DMS 273 (cell line): ENCODE results near the gene P2RY2.

Source experiments
- DNase-seq: peaks from one replicate; lab custom pipeline; 2025; ENCODE audit not compliant: unreplicated experiment; lab: John Stamatoyannopoulos, UW

P2RY2 gene

DNA sequence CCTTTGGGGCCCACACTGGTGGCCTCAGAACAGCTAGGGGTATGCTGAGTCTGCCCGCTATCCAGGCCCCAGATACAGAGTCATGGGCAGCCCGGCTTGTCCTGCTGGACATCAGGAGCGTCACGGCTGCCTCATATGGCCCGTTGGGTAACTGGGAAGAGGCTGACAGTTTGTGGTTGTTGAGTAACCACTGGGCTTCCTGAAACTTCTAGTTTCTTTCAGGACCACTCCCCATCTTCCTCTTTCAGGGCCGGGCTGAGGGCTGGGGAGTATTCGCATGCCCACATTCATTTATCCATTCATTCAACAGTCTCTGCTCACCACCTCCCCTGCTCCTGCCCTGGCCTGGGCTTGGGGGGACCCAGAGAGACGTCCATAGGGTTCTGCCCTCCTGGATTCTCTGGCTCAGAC, 13.4 kb upstream of the P2RY2 start:
- no peak for DNase-seq

DNA sequence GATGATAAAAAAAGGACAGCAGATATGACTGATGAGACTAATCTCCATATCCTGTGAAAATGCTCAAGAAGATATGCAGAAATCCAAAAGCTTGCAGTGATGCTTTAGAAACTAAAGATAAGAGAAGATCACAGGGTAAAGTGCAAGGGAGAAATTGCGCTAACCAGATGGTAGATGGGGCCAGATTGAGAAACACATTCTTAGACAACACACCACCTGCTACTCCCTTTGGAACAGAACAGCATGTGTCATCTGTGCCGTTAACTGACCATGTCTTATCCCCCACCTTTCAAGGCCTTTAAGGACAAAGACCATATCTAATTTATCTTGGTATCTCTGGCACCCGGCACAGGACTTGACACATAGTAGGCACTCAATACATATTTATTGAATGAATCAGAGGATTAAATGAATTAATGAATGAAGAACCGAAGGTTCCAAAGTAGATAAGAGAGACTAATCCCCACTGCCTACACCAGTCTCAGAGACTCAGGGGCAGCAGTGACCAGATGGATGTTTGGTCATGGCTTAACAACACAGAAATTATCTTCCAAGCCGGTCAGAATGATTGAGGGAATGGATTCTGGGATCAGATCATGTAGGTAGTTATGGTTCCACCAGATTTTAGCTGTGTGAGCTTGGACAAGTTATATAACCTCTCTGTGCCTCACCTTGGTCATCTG, 12.3 kb upstream of the P2RY2 start:
- DNase-seq: peak; percentile 84

DNA sequence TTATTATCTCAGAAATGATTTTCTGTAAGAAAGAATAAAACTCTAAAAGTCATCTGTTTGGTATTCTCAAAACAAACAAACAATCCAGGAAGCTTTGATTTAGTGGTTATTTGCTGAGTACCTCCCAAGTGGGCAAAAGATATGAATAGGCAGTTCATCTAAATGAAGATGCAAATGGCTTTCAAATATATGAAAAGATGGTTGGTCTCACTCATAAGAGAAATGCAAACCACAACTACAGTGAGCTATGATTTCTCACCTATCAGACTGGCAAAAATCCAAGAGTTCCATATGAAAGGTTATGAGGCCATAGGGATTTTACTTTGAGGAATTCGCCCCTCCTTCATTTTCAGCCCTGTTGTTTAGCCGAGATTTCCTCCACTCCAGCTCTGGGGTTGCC, 11.3 kb upstream of the P2RY2 start:
- peak; percentile 28 for DNase-seq

DNA sequence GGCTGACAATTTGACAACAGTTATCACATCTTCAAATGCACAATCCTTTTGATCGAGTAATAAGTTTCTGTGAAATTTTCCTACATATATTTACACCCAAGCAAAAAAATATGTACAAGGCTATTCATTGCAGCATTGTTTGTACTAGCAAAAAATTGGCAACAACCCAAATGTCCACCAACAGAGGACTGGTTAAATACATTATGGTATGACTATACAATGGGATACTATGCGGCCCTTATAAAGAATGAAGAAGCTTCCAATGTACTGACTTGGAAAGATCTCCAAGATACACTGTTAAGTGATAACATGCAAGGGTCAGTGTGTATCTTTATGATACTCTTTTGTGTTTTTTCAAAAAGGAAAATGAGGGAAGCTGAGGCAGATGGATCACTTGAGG, 8.2 kb upstream of the P2RY2 start:
- no peak for DNase-seq

DNA sequence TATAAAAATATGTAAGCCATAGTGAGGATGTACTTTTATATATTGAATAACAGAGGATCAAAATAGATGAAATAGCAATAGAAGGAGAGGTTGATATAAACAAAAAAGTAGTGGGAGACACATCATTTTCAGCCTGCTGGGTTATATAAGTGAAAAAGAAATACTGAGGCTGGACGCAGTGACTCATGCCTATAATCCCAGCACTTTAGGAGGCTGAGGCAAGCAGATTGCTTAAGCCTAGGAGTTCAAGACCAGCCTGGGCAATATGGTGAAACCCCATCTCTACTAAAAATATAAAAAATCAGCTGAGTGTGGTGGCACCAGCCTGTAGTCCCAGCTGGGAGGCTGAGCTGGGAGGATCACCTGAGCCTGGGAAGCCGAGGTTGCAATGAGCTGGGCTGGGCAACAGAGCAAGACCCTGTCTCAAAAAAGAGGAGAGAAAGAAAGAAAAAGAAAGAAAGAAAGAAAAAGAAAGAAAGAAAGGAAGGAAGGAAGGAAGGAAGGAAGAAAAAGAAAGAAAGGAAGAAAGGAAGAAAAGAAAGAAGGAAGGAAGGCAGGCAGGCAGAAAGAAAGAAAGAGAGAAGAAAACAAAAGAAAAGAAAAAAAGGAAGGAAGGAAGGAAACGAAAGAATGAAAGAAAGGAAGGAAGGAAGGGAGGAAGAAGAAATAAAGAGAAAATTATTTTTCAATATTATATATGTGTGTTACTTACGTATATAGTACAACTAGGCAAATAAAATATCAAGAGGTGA, 7.0 kb upstream of the P2RY2 start:
- DNase-seq: no peak

DNA sequence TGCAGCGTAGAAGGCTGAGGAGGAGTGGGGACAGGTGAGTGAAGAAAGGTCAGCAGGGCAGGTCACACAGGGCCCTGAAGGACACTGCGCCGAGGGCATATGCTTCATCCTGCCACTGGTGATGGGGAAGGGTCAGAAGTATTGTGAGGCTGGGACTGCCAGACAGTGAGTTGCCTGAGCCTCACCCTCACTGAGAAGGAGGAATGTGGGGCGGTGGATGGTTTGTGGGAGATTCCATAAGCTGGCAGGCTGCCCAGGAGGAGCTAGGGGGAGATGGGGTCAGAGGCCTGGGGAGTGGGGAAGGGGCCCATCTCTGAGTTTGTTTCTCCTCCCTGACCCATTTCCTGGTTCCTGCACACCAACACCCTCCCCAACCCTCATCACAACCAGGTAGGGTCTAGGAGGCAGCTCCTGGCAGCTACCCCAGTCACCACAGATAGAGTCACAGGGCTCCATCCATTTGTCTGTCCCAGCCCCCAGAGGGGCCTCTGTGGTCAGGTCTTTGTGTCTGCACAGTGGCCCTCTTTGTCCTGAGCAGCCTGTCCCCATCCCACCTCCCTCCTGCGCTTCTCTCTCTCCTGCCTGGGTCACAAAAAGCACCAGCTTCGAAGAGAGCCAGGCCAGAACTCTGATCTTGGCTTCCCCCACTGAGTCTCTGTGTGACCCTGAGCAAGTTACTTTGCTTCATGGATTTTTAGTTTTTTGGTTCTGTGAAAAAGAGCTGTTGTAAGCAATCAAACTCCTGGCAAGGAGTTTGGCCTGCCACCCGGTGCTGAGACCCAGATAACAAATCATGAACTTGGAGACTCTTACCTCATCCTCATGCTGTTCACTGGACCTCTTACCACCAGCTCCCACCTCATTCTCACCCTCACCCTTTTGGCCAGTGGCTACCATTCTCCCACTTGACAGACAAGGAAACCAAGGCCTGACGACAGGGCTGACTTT, 4.6 kb upstream of the P2RY2 start:
- DNase-seq: no peak

DNA sequence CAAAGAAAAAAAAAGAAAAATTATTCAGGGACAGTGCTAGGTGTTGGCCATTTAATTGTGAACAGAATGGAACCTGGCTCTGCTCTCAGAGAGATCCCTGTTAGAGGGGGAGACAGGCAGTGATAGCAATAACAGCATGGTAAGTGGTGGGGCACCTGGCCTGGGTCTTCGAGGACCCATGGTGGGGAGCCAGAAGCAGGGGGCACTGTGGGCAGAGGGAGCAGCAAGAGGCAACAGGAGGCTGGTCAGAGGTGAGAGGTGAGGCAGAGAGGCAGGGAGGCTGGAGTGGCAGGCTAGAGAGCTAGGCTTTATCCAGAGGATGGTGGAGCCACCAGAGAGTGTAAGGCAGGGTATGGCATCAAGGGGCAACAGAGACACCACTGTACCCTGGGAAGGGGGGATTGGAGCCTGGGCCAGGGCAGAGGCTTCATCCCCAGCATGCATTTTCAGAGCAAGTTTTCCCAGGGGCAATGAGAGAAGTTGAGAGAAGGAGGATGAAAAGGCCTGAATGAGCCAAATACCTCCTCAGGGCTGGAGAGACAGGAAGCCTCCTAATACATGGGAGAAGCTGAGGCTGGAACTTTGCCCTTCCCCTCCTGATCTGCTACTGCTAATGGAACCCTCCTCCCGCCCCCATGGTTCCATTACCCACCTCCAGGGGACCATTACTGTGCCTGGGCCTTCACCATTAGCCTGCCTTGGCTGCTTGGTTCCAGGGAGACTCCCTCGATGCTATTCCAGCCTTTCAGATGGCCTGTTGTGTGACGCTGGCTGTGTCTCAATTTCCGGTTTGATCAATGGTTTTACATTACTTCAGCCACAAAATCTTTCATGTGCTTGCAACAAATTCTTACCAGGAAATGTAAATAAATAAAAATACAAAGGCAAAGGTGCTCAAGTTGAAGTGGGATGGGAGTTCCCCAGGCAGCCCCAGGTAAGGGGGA, 2.6 kb upstream of the P2RY2 start:
- DNase-seq: no peak

DNA sequence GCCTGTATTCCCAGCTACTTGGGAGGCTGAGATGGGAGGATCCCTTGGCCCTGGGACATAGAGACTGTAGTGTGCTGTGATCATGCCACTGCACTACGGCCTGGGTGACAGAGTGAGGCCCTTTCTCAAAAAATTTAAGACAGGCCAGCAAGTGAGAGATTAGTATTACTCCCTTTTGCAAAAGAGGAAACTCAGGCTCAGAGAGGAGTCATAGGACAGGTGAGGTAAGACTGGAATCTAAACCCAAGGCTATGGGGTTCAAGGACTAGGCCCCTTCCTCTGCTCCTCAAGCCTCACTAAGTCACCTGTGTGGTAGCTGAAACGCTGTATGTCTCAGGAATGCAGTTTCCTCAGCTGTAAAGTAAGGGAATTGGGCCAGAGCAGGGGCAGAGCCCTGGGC, 1.6 kb upstream of the P2RY2 start:
- DNase-seq: no peak

DNA sequence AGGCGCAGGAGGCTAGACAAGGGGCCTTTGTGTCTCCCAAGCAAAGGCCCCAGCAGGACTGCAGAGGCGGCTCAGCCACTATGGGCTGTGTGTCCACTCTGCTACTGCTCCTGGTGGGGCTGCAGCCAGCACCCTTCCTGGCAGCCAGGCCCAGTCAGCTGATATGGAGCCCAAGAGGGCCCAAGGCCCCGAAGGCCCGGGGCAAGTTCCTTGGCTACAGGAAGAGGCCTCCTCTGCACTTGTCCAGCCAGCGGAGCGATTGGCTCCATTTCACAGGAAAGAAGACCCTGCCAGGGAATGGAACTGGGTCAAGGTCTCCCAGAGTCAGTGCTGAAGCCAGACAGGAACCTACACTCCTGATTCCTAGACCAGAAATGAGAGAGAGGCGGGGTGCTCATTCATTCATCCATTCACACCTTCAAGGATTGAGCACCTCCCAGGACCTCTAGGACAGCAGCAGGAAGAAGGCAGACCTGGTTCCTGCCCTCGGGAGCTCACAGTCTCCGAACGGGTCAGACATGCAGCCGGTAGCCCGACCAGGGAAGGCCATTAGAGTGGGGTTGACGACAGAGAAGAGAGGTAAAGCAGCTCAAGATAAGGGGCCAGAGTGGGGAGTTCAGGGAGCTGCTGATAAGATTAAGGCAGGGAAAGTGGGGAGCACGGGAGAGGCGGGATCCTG, 811 bp upstream of the P2RY2 start:
- DNase-seq: no peak

DNA sequence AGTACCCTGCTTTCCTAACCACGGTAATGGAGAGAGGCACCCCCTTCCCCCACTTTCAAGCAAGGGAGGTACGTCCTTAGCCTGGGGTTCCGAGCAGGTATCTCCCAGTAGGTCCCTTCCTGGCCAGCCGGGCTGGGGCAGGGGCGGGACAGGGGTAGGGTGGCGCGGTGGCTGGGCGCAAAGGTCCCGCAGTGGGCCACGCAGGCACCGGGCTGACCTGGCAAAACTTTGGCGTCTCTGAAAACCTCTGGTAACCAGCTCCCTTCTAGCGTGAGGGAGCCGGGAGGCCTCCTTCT, 323 bp upstream of the P2RY2 start:
- no peak for DNase-seq

DNA sequence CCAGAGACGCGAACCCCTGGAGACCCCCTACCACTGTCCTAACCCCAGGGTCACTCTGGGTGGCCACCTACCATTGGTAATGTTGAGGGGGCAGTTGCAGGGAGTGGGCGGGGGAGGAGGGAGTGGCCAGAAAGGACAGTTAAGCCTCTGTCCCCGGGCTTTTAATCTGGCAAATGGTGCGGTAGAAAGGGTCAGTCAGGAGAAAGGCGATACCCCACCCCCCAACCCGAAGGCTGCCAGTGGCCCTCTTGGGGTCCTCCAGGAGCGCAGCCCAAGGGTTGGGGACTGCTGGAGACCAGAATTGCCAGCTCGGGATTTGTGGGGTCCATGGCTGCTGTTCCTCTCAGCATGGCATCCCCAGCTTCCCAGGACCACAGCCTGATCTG, 742 bp downstream of the P2RY2 start:
- DNase-seq: no peak

DNA sequence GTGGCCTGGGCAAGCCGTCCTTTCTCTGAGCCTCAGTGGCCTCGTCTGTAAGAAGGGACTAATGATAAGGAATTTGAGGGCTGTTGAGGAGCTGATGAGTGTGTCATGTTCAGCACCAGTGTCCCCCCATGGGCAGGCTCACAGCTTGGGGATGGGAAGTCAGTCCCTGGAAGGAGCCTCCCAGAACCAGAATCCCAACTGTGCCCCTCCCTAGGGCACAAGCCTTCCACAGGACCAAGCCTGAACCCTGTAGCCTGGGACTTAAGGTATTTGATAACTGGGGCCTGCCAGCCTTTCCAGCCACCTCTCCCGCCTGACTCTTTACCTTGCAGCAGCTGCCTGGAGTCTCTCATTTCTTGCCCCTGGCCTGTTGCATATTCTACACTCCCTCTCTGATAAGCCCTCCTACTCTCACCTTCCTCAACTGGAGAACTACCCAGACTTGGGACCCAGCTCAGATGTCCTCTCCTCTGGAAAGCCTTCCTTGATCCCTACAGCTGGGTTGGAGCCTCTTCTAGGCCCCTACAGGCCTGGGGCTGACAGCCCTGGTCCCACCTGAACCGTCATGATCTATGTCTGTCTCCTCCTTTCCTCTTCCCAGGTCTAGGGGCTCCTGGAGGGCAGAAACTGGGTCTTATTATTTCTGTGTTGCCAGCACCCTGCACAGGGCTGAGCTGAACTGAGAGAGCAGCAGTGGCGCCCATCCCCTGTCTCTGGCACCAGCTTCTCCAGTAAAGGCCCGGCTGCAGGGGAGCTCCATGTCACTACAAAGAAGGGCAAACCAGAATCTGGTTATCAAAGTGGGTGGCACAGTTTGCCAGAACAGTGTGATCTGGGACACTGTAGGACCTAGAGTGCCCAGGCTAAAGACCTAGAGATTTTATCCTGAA, 1.6 kb downstream of the P2RY2 start:
- DNase-seq: no peak

DNA sequence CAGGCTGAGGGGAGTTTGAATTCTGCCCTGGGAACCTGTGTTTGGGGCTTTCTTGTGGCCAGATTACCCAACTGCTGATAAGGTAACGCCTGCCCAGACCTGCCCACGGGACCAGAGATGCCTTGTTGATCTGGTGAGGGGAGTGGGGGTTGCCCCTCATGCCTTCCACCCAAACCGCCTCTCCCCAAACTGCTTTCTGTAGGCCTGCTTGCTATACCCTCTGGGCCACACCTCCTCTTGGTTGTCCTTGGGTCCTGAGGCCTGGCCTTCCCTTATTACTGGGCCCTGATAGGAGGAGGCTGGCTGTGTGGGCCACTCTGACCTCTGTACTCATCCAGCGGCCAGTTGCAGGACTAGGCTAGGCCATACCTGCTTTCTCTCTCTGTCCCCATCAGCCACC, 3.4 kb downstream of the P2RY2 start:
- DNase-seq: no peak

DNA sequence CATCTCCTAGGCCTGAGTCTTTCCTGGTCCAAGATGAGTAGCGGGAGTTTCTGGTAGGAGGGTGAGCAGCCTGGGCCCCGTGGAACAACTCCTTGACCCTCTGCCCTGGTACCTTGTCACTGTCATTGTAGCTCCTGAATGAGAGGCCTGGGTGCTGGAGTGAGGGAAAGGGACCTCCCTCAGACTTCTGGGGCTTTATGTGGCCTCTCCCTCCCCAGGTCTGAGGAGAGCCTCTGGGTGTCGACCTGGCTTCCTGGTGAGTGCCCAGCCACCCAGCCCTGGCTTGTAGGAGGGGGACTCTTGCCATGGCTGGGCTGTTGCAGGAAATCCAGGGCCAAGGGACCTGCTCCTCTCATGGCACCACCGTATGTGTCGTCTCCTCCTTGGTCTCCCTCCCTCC, 3.9 kb downstream of the P2RY2 start:
- no peak for DNase-seq

DNA sequence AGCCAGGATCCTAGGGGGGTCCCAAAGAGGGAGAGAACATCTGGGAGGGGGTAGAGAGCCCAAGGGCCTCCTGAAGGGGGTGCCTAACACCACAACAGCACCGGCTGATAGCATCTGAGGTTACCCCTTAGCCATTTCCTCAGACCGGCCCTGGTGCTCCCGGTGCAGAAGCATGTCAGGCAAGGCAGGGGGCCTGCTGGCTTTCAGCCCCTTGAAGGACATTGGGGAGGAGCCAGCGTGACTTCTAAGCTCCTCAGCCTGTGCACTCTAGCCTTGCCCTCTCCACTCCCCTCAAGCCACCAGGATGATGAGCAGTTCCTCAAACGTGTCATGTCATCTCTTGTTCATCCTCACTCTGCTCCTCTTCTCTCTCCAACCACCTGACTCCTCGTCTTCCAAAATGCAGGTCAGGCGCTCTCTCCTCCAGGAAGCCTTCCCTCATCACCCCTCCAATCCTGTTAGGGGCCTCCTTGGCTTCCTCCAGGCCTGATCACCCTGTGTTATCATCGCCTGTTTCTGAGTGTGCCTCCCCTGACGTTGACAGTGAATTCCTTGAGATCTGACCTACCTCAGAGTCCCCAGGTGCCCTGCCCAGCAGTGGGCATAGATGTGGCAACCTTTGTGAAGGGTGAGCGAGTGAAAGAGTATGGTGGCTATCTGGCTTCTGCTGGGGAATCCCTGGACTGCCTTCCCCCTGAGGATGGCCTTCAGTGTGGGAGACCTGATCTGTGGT, 6.1 kb downstream of the P2RY2 start:
- no peak for DNase-seq

DNA sequence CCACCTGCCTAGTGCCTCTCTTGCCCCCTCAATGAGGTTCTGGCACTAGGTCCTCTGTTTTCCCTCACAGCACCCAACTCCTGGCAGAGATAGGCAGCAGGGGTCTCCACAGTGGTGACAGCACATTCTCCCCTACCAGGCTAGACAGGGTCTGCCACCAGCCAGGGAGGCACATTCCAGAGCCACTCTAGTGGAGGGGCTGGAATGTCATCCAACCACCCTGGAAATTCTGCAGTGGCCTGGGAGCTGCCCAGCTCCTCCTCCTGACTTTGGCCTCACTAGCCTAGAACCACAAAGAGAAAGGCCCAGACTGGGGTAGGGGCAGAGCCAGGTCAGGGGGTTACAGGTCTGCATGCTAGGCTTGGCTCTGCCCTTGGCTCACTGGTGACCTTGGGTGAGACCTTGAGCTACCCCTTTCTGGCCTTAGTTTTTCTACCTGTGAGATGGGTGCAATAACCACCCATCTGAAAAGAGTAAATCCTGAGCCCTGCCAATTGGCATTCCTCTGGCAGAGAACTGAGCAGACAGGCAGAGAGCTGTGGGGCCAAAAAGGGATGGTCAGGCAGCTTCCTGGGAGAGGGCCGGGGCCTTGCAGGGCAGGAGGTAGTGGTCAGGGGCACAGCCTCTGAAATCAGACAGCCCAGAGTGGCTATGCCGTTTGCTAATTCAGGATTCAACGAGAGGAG, 7.1 kb downstream of the P2RY2 start:
- DNase-seq: no peak

DNA sequence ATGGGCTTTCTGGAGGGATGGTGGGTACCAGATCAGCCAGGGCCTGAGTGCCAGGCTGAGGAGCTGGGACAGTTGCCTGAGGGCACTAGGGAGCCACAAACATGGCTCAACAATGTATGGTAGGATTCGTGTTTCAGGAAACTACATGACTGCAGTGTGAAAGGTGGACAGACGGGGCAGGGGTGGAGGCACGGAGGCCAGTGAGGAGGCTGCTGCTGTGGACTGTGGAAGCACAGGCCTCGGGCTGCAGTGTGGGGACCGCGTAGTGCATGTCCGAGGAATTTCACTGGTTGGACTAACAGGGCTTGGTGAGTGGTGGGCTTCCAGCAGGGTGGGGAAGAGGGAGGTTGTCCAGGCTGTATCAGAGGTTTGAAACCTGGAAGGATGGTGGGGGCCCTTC, 7.8 kb downstream of the P2RY2 start:
- DNase-seq: no peak
